ENCODE data around the gene DOCK1. TPM values are rescaled to one million over a fixed set of nuclear protein-coding genes. Genes with fewer than 3 reads are reported as not detected.

DOCK1 gene
- total RNA-seq, 4 donors from 2014 or later = 50.8 to 59.0 (median 53.6) TPM

GRCh38 chr10:127063762-127064161 lies 158.5 kb downstream of the DOCK1 start:
- H3K9me3 ChIP-seq = peaks cover 0 to 14% (median 0%) of the 10 kb centered on the region in 3 donors
- no peak for ATAC-seq
- H3K4me1 ChIP-seq = no peaks in the 10 kb centered on the region
- peaks cover 0 to 97% of the 10 kb centered on the region in 2 donors for H3K36me3 ChIP-seq
- WGBS, 2 donors (ENCODE audit: low coverage in 1 of 2) = 92 to 95% methylated on average over 8 to 9 of the region's 9 CpGs
- H3K27ac ChIP-seq = no peak overlapping the region
- no peaks in the 10 kb centered on the region for H3K27me3 ChIP-seq
- TF ChIP-seq CTCF (IDR thresholded peaks at IDR 0.05) = no peak
- TF ChIP-seq POLR2A (IDR thresholded peaks at IDR 0.05) = no peak
- TF ChIP-seq POLR2AphosphoS5 (IDR thresholded peaks at IDR 0.05) = no peak
- no peak for TF ChIP-seq EP300 (IDR thresholded peaks at IDR 0.05)
- H3K4me3 ChIP-seq = no peak overlapping the region

DNA sequence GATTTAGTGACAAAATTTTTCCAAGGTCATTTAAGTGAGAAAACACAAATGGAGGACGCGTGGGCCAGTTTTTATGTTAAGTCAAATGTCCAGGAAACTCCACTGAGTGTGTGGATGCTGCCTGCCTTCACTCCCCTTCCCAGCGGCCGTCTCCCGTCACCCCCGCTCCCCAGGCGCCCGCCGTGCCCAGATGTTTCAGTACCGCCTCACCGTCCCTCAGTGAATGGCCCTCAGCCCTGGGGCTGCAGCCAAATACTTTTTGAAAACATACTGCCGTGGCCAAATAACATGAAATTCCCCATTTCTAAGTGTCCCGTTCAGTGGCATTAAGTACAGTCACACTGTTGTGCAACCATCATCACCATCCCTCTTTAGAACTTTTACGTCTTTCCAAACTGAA lies 159.2 kb downstream of the DOCK1 start:
- Histone ChIP-seq H3K36me3 (peaks cover 0 to 97% of the 10 kb centered on the region in 2 donors), H3K4me3 (no peak overlapping the region), H3K9me3 (peaks cover 0 to 6% (median 0%) of the 10 kb centered on the region in 3 donors), H3K27me3 (no peaks in the 10 kb centered on the region), H3K4me1 (no peaks in the 10 kb centered on the region), H3K27ac (no peak overlapping the region)
- no peak for ATAC-seq
- no peak for TF ChIP-seq CTCF (IDR thresholded peaks at IDR 0.05)
- TF ChIP-seq POLR2A (IDR thresholded peaks at IDR 0.05) = no peak
- no peak for TF ChIP-seq POLR2AphosphoS5 (IDR thresholded peaks at IDR 0.05)
- 92 to 96% methylated on average over 4 to 14 of the region's 14 CpGs for WGBS, 2 donors (ENCODE audit: low coverage in 1 of 2)

DNA sequence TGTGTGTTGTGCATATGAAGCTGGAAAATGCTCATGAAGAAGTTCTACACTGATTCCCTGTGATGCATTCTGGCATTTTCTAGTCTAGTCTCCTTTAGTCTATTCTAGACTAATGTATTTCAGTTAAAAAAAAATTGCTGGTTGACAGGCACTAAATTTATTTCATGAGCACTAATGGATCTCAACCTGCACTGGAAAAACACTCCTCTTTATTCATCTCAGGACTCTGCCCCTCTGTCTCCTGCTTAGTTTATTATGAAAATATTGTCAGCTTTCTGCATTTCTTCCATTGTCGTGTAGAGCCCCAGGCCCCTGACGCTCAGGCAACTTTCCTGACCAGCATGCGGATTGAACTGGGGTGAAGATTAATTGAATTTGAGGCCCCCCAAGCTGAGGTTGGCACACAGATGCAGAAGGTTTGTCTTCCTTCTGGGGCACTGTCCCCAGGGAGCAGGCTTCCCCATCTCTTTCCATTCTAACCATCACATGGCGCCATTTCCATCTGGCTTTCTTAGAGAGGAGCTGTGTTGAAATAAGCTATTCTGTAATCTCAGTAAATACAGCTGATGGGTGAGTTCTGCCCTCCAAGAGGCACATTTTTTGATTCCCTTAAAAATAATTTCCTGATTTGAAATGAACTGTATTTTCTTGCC lies 162.4 kb downstream of the DOCK1 start:
- Histone ChIP-seq H3K27ac (no peak overlapping the region), H3K36me3 (peaks cover 0 to 97% of the 10 kb centered on the region in 2 donors)
- no peak for ATAC-seq

DNA sequence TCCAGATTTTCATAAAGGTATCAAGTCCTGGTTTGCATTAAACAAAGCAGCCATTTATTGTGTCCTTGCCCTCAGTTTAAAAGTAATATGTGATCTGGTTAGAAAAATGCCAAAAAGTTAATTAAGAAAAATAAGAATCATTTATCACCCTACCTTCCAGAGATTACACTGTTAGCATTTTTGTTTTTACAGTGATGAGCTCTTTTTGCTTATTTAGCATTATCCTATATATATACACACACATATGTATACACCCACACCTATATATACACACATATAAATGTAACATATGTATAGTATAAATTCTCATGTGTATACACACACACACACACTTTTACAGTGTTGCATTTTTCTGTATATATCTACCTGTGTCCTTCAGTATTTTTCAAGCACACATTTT lies 163.3 kb downstream of the DOCK1 start:
- ATAC-seq = no peak
- Histone ChIP-seq H3K4me3 (no peak overlapping the region), H3K9me3 (no peaks in the 10 kb centered on the region), H3K27me3 (no peaks in the 10 kb centered on the region), H3K27ac (no peak overlapping the region), H3K36me3 (peaks cover 0 to 97% of the 10 kb centered on the region in 2 donors), H3K4me1 (no peaks in the 10 kb centered on the region)
- no peak for TF ChIP-seq POLR2A (IDR thresholded peaks at IDR 0.05)
- no peak for TF ChIP-seq EP300 (IDR thresholded peaks at IDR 0.05)
- no peak for TF ChIP-seq POLR2AphosphoS5 (IDR thresholded peaks at IDR 0.05)
- no peak for TF ChIP-seq CTCF (IDR thresholded peaks at IDR 0.05)

More for the DNA sequence above, 162.4 kb downstream of the DOCK1 start:
- Histone ChIP-seq H3K9me3 (no peaks in the 10 kb centered on the region), H3K27me3 (no peaks in the 10 kb centered on the region), H3K4me3 (no peak overlapping the region), H3K4me1 (no peaks in the 10 kb centered on the region)
- TF ChIP-seq POLR2A (IDR thresholded peaks at IDR 0.05) (no peak), EP300 (IDR thresholded peaks at IDR 0.05) (no peak), CTCF (IDR thresholded peaks at IDR 0.05) (no peak), POLR2AphosphoS5 (IDR thresholded peaks at IDR 0.05) (no peak)
- WGBS, 2 donors (ENCODE audit: low coverage in 1 of 2) = 89 to 98% methylated on average over 4 of the region's 4 CpGs

DNA sequence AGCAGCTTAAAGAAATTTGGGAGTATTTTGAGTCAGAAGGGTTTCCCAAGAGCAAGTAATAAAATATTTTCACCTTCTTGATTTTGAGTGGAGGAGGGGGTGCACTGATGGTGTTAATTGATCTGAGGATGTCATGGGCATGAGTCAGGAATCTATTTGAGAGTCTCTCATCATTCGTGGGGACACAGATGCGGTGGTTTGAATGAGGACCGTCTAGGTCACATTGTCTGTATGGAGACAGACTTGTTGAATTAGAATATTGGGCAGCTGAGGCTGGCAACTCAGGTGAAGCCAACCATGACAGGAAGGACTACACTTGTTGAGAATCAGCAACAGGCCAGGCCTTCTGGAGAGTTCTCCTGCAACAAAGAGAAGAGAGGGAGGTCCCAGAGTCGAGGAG lies 164.2 kb downstream of the DOCK1 start:
- WGBS, 2 donors (ENCODE audit: low coverage in 1 of 2) = 95 to 96% methylated on average over 4 of the region's 4 CpGs
- no peak overlapping the region for H3K27ac ChIP-seq
- no peaks in the 10 kb centered on the region for H3K27me3 ChIP-seq
- H3K4me3 ChIP-seq = no peak overlapping the region
- no peak for ATAC-seq
- TF ChIP-seq CTCF (IDR thresholded peaks at IDR 0.05) (no peak), POLR2A (IDR thresholded peaks at IDR 0.05) (no peak), EP300 (IDR thresholded peaks at IDR 0.05) (no peak), POLR2AphosphoS5 (IDR thresholded peaks at IDR 0.05) (no peak)
- no peaks in the 10 kb centered on the region for H3K9me3 ChIP-seq
- peaks cover 0 to 95% of the 10 kb centered on the region in 2 donors for H3K36me3 ChIP-seq
- H3K4me1 ChIP-seq = no peaks in the 10 kb centered on the region
